Tongue (tissue), 2 donors: ENCODE measurements around the gene YIPF5. TPM values are rescaled to one million over a fixed set of nuclear protein-coding genes. Genes with fewer than 3 reads are reported as not detected.
A peak's percentile ranks its signal among the peaks of the same experiment; 100 is the strongest.

Source experiments
- DNase-seq: peaks from one replicate; pipeline ENCODE4 v3.0.0-alpha.2; 2015
- total RNA-seq: library from RNA; depleted of rRNA; stranded (reverse); fragments of >200 nt; gene quantifications from one replicate; pipeline ENCODE4 v1.2.3, GENCODE V29; 2014

The YIPF5 gene
- total RNA-seq, 1 donor from 2014 or later = 59.2 TPM

GRCh38 chr5:144177548-144177947 lies 7.1 kb upstream of the YIPF5 start:
- no peak for DNase-seq

- DNase-seq = no peak
Observed at GRCh38 chr5:144173766-144174165, 3.3 kb upstream of the YIPF5 start.

DNA sequence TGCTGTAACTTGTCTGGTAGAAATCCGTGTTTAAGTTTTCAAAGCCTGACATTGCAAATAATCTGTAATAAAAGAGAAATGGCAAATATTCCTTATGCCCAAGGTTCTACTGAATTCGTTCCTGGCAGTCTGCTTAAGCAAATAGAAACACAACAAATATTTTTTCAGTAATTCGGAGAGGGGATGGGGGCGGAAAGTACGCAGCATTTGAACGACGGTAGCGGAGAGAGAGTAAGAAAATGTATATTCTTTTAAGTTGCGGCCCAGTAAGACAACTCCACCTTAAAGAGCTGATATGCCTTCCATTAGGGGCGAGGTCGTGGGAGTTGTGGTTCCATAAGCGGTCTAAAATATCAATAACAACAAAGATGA lies 569 bp downstream of the YIPF5 start:
- no peak for DNase-seq

- no peak for DNase-seq
Observed at GRCh38 chr5:144167998-144168397, 2.5 kb downstream of the YIPF5 start.

DNA sequence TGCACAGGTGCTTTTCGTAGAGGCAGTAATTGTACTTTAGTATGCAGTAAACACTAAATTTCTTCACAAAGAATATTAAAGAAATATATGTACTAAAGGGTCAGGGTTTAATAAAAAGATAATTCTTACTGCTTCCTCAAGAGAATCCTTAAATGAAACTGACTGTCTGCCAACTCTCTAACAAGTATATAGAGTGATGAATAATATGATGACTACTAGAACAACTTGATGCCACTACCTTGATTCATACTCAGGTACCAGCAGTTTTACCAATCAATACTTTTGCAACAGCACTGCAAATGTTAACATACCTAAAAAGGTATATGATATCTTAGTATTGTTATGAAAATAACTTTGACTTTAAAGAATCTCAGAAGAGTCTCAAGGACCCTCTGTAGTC lies 3.8 kb downstream of the YIPF5 start:
- DNase-seq = no peak

GRCh38 chr5:144162686-144163085 lies 7.8 kb downstream of the YIPF5 start:
- no peak for DNase-seq

- DNase-seq = peak; percentile 44
Observed at GRCh38 chr5:144156767-144157171, 13.7 kb downstream of the YIPF5 start.

DNA sequence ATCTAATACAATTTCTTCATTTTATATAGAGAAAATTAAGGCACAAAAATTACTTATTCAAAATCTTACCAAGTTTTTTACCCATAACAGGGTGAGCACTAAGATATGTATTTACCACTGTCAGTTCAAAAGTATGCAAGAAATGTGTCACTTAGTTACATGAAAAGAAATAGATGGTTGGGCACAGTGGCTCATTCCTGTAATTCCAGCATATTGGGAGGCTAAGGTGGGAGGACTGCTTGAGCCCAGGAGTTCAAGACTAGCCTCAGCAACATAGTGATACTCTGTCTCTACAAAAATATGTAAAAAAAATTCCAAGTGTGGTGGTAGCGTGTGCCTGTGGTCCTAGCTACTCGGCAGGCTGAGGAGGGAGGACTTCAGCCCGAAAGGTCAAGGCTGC lies 19.4 kb downstream of the YIPF5 start:
- DNase-seq = no peak

DNA sequence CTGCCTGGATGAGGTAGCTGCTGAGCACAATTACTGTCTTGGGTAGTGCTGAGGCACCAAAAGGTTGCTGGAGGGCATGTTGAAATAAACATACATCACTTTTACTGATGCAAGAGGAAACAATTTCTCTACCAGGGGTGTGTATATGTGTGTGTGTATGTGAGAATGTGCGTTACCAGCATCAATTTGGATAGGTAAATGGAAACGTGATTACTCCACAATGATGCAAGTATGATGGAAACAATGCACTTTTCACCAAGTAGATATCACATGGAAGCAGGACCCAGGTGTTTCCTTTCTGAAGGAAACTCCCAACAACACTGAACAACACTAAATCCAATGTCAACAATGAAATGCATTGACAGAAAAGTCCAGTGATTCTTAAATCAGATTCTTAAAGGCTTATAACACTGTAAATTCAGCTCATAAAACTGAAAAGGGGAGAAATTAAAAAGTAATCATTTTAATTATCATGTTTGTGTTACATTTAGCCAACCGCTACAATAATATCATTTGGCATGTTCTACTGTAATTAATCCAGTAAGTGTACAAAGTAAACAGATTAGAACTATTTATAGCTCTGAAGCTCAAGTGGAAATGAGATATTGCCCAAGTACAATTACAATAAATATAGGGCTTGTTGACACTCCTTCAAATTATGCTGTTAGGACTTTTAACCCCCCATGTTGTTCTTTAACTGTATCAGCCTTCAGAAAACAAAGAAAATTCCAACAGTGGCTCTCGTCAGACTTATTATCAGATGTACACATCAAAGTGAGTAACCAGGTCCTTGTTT lies 25.3 kb downstream of the YIPF5 start:
- peak; percentile 18 for DNase-seq

DNA sequence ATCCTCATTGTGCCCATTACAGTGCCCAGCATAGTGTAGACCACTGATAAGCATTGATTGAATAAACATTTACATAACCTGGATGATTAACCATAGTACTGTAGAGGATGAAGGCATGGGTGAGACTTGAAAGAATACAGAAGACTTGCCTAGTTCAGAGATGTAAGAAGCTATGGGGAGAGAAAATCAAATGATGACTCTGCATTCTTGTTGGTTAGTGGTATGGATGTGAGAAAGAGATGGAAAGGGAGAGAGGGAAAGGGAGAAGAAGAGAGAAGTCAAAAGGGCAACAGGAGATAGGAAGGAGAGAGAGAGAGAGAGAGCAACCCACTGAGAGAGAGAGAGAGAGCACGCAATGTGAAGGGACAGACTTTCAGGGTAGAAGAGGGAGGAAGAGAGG lies 26.8 kb downstream of the YIPF5 start:
- DNase-seq = no peak

GRCh38 chr5:144142824-144143162 lies 27.7 kb downstream of the YIPF5 start:
- DNase-seq = no peak

- peak; percentile 74 for DNase-seq
Observed at GRCh38 chr5:144142139-144142823, 28.2 kb downstream of the YIPF5 start.

DNA sequence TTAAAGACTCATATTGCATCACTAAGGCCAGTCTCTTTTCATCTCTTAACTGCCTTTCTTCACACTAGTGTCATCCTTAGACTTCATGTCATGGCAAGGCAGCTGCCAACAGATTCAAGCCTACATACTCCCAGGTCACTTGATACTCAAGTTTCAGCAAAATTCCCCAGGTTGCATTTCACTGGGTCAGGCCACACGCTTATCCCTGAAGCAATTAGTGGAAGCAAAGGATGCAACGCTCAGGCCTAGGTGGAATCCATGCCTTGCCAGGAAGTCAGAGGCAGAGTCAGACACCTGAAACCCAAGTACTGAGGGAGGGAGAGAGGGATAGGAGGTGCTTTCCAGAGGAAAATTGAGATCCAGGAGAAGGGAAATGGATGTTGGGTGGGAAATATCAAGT lies 28.9 kb downstream of the YIPF5 start:
- no peak for DNase-seq

- DNase-seq = peak; percentile 60
Observed at GRCh38 chr5:144139586-144139985, 30.9 kb downstream of the YIPF5 start.

DNA sequence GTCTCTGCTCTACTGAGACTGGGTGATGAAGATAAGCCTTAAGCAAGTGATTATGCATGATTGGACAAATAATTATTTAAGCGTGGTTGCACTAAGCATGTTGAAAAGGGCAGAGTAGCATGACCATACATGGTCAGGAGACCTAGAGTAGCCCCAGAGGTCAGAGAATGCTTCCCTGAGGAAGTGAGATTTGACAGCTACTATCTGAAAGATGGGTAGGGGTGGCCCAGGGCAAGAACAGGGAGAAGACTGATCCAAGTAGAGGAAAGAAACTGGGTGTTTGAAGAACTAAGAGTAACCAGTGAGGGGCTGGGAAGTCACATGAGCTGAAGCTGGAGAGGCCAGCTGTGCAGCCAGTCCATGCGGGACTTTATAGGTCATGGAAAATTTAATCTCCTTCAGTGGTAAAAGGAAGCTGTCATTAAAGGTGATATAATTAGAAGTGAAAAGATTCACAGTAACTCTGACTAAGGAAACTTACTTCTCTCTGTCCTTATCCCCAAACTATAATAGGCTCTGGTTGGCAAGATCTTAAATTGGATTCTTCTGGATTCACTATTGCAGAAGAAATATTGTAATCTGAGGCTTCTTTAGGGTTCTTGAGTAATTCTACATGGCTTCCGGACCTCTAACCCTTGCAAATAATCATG lies 35.2 kb downstream of the YIPF5 start:
- DNase-seq = no peak

- no peak for DNase-seq
Observed at GRCh38 chr5:144134194-144134826, 36.1 kb downstream of the YIPF5 start.

GRCh38 chr5:144133050-144133633 lies 37.3 kb downstream of the YIPF5 start:
- no peak for DNase-seq

DNA sequence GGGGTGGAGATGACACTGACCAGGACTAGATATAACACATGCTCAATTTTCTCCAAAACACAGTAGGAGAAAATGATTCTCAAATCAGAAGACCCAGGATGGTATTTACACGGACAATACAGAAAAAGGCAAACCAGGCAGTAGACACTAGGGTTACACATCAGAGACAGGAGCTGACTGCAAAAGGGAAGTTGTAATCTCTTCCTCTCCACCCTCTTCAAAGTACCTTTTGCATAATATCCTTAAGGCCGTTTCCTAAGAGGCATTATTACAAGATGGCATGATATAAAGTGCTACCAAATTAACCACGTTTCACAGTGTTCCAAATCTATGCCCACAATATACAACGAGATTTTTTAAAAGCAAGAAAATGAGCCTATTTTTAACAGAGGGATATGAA lies 39.2 kb downstream of the YIPF5 start:
- no peak for DNase-seq

GRCh38 chr5:144130306-144130705 lies 40.2 kb downstream of the YIPF5 start:
- peak; percentile 63 for DNase-seq

DNA sequence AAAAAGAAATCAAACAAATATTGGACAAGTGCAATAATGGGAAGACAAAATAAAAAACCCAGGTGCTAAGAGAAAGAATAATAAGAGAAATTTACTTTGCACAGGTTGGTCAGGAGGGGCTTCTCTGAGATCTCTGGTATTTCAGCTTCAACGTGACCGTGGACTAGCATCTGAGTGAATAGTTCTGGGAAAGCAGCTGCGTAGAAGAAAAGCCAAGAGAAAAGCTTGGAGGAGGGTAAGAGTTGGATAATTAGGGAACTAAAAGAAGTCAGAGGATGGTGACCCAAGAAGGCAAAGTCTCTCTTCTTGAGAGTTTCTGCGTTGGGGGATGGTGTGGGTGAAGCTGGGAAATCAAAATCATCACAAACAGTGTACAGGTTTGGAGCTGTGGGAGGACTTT lies 41.6 kb downstream of the YIPF5 start:
- no peak for DNase-seq

- no peak for DNase-seq
Observed at GRCh38 chr5:144126707-144127106, 43.8 kb downstream of the YIPF5 start.

- peak; percentile 18 for DNase-seq
Observed at GRCh38 chr5:144125163-144125726, 45.2 kb downstream of the YIPF5 start.
